Measurements from ENCODE around the gene MYMX. TPM values are rescaled to one million over a fixed set of nuclear protein-coding genes. Genes with fewer than 3 reads are reported as not detected.

MYMX gene
- total RNA-seq, 1 donor from 2014 or later: not detected

DNA sequence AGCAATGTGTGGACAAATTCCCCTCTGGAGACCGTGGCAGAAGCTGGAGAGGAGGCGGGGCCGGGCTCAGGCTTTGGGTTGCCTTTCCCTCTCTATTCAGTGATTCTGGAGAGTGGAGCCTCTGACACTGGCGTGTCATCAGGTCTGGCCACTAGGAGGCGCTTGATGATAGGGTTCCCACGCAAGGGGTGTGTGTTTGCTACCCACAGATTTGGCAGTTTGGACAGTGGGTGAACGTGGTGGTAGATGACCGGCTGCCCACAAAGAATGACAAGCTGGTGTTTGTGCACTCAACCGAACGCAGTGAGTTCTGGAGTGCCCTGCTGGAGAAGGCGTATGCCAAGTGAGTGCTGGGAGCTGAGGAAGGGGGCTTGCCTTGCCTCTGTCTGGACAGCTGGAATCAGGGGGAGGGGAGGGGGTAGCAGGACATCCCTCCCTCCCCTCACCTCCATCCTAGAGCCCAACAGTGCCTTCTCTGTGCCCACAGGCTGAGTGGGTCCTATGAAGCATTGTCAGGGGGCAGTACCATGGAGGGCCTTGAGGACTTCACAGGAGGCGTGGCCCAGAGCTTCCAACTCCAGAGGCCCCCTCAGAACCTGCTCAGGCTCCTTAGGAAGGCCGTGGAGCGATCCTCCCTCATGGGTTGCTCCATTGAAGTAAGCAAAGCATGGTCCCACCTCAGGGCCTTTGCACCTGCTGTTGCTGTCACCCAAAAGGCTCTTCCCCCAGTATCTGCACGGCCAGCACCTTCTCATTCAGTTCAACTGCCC, 43.8 kb upstream of the MYMX start:
- Mint-ChIP-seq H3K9me3 (ENCODE audit: unreplicated experiment) (no peaks in the 10 kb centered on the region), H3K36me3 (ENCODE audit: unreplicated experiment) (no peaks in the 10 kb centered on the region), H3K27ac (ENCODE audit: unreplicated experiment) (no peak overlapping the region), H3K4me3 (ENCODE audit: unreplicated experiment) (no peak overlapping the region), H3K4me1 (ENCODE audit: unreplicated experiment) (peaks cover 9% of the 10 kb centered on the region), H3K27me3 (ENCODE audit: unreplicated experiment) (peaks cover 14% of the 10 kb centered on the region)
- TF ChIP-seq, protein P1, sequence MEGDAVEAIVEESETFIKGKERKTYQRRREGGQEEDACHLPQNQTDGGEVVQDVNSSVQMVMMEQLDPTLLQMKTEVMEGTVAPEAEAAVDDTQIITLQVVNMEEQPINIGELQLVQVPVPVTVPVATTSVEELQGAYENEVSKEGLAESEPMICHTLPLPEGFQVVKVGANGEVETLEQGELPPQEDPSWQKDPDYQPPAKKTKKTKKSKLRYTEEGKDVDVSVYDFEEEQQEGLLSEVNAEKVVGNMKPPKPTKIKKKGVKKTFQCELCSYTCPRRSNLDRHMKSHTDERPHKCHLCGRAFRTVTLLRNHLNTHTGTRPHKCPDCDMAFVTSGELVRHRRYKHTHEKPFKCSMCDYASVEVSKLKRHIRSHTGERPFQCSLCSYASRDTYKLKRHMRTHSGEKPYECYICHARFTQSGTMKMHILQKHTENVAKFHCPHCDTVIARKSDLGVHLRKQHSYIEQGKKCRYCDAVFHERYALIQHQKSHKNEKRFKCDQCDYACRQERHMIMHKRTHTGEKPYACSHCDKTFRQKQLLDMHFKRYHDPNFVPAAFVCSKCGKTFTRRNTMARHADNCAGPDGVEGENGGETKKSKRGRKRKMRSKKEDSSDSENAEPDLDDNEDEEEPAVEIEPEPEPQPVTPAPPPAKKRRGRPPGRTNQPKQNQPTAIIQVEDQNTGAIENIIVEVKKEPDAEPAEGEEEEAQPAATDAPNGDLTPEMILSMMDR (IDR thresholded peaks at IDR 0.05): peak; percentile 94
- DNase-seq (ENCODE audit: extremely low spot score, unreplicated experiment): peak; percentile 93

DNA sequence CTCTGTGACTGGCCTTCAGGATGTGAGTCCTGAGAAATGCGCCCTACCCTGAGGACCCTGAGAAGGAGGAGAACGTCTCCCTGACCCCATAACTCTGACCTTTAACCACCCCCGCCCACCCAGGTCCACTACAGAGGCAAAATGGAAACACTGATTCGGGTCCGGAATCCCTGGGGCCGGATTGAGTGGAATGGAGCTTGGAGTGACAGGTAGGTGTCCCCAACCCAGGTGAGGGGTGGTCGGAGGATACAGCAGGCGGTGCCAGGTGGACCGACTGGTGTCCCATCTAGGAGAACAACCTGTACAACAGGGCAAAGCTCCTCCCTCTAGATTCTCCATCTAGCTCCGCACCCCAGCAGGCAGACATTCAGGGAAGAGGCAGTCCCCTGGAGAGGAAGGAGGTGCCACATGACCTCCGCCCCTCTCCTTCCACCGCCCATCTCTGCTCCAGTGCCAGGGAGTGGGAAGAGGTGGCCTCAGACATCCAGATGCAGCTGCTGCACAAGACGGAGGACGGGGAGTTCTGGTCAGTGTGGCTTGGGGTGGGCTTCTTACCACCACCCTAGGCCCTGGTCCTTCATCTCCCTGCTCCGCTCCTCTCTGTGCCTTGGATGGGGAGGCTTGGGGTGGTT, 40.5 kb upstream of the MYMX start:
- Mint-ChIP-seq H3K27ac (ENCODE audit: unreplicated experiment) (no peak overlapping the region), H3K9me3 (ENCODE audit: unreplicated experiment) (no peaks in the 10 kb centered on the region), H3K36me3 (ENCODE audit: unreplicated experiment) (no peaks in the 10 kb centered on the region), H3K4me1 (ENCODE audit: unreplicated experiment) (peaks cover 20% of the 10 kb centered on the region), H3K27me3 (ENCODE audit: unreplicated experiment) (peaks cover 1% of the 10 kb centered on the region), H3K4me3 (ENCODE audit: unreplicated experiment) (no peak overlapping the region)
- DNase-seq (ENCODE audit: extremely low spot score, unreplicated experiment): no peak
- TF ChIP-seq, protein P1 (IDR thresholded peaks at IDR 0.05): no peak

DNA sequence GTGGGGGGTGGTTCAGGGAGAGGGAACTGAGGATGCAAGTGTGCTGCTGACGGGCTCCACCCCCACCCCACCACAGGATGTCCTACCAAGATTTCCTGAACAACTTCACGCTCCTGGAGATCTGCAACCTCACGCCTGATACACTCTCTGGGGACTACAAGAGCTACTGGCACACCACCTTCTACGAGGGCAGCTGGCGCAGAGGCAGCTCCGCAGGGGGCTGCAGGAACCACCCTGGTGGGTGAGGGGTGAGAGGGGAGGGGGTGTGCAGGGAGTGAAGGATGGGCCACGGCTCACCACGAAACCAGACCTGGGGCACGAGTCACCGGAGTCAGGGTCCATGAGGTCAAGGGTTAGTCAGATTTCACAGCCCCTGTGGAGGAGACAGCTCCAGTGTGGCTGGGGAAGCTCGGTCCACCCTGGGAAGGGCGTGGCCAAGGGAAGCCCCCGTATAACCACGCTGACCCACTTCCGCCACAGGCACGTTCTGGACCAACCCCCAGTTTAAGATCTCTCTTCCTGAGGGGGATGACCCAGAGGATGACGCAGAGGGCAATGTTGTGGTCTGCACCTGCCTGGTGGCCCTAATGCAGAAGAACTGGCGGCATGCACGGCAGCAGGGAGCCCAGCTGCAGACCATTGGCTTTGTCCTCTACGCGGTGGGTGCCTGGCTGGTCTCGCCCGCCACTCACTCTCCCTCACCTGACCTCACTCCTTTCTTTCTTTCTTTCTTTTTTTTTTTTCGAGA, 39.8 kb upstream of the MYMX start:
- TF ChIP-seq, protein P1 (IDR thresholded peaks at IDR 0.05): no peak
- Mint-ChIP-seq H3K36me3 (ENCODE audit: unreplicated experiment) (no peaks in the 10 kb centered on the region), H3K27ac (ENCODE audit: unreplicated experiment) (no peak overlapping the region), H3K27me3 (ENCODE audit: unreplicated experiment) (no peaks in the 10 kb centered on the region), H3K4me1 (ENCODE audit: unreplicated experiment) (peaks cover 20% of the 10 kb centered on the region), H3K9me3 (ENCODE audit: unreplicated experiment) (no peaks in the 10 kb centered on the region), H3K4me3 (ENCODE audit: unreplicated experiment) (no peak overlapping the region)
- DNase-seq (ENCODE audit: extremely low spot score, unreplicated experiment): no peak

DNA sequence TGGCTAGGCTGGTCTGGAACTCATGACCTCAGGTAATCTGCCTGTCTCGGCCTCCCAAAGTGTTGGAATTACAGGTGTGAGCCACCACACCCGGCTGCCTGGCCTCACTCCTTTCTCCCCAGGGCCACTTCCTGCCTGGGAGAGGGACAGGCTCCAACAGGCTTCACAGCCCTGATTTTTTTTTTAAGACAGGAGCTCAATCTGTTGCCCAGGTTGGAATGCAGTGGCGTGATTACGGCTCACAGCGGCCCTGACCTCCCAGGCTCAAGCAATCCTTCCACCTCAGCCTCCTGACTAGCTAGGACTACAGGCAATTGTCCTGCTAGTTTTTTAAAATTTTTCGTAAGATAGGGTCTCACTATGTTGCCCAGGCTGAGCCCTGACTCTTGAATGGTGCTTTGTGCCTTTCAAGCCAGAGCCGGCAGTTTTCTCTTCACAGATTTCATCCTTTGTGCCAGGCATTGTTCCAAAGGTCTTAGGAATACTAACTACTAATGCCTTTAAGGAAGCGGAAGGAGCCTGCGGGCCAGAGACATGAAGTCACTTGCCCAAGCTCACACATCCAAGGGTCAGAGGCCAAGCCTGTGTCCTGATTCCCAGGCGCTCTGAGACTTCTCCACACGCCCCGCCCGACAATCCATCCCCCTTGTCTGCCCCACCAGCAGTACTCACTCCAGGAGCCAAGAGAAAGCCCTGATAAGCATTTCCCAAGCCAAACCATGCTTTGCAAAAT, 38.9 kb upstream of the MYMX start:
- H3K9me3 Mint-ChIP-seq (ENCODE audit: unreplicated experiment): no peaks in the 10 kb centered on the region
- no peaks in the 10 kb centered on the region for H3K36me3 Mint-ChIP-seq (ENCODE audit: unreplicated experiment)
- H3K4me3 Mint-ChIP-seq (ENCODE audit: unreplicated experiment): no peak overlapping the region
- no peak overlapping the region for H3K27ac Mint-ChIP-seq (ENCODE audit: unreplicated experiment)
- H3K4me1 Mint-ChIP-seq (ENCODE audit: unreplicated experiment): peaks cover 16% of the 10 kb centered on the region
- TF ChIP-seq, protein P1 (IDR thresholded peaks at IDR 0.05): no peak
- H3K27me3 Mint-ChIP-seq (ENCODE audit: unreplicated experiment): no peaks in the 10 kb centered on the region
- no peak for DNase-seq (ENCODE audit: extremely low spot score, unreplicated experiment)
